Keratinocyte (primary cell): ENCODE data around the gene R3HDM2. TPM values are rescaled to one million over a fixed set of nuclear protein-coding genes. Genes with fewer than 3 reads are reported as not detected.
A peak's percentile ranks its signal among the peaks of the same experiment; 100 is the strongest.
"Not testable (repeated sequence)": the region's sequence is repeated elsewhere in the genome, so short reads cannot be mapped to it uniquely, and the experiment has no call there.

Source experiments
- DNase-seq: peaks from one replicate; pipeline ENCODE4 v3.0.0-alpha.2; 2011; ENCODE audit warnings: low read depth, missing footprints, low spot score
- FAIRE-seq: peaks from 2 replicates; lab custom pipeline; 2011; peaks lifted over from hg19 to GRCh38; lab: Jason Lieb, UNC
- H2AFZ ChIP-seq: 2 replicates; pipeline ENCODE4 v1.6.0; 2012; ENCODE audit warnings: low read length, control low read depth, inconsistent platforms; ENCODE audit not compliant: control insufficient read depth
- H3K27ac ChIP-seq: 2 replicates; pipeline ENCODE4 v1.5.1; 2011; ENCODE audit warnings: low read length; ENCODE audit not compliant: control insufficient read depth, insufficient read depth
- H3K27me3 ChIP-seq: 3 replicates; pipeline ENCODE4 v1.6.0; 2011; ENCODE audit warnings: low read length; ENCODE audit not compliant: control insufficient read depth, insufficient read depth; ENCODE audit errors: extremely low read depth
- H3K36me3 ChIP-seq, 2 experiments: 2 replicates in 1 of 2; 3 replicates in 1 of 2; pipeline ENCODE4 v1.5.1; 2011; ENCODE audit warnings: low read length in 2 of 2, mild to moderate bottlenecking in 1 of 2; ENCODE audit not compliant: control insufficient read depth in 2 of 2, insufficient read depth in 2 of 2; ENCODE audit errors: extremely low read depth in 1 of 2
- H3K4me1 ChIP-seq: 3 replicates; pipeline ENCODE4 v1.5.1; 2011; ENCODE audit warnings: low read length; ENCODE audit not compliant: control insufficient read depth, insufficient read depth; ENCODE audit errors: extremely low read depth
- H3K4me2 ChIP-seq: 3 replicates; pipeline ENCODE4 v1.6.0; 2011; ENCODE audit warnings: low read depth, low read length; ENCODE audit not compliant: control insufficient read depth, insufficient read depth; ENCODE audit errors: extremely low read depth
- H3K4me3 ChIP-seq, 3 experiments: fragments of 200-600 bp in 1 of 3; sonication (generic) in 1 of 3; 2 replicates in 2 of 3; 3 replicates in 1 of 3; pipeline ENCODE4 v1.5.1; 2011 to 2016; ENCODE audit warnings: low read length in 3 of 3, mild to moderate bottlenecking in 3 of 3, control low read depth in 2 of 3, inconsistent platforms in 1 of 3, low read depth in 1 of 3, mixed read lengths in 1 of 3, mixed run types in 1 of 3, moderate library complexity in 1 of 3; ENCODE audit not compliant: control insufficient read depth in 2 of 3, insufficient read depth in 2 of 3; ENCODE audit errors: extremely low read depth in 1 of 3
- H3K79me2 ChIP-seq: 2 replicates; pipeline ENCODE4 v1.6.0; 2012; ENCODE audit warnings: low read length; ENCODE audit not compliant: control insufficient read depth, insufficient read depth
- H3K9ac ChIP-seq: 3 replicates; pipeline ENCODE4 v1.6.0; 2011; ENCODE audit warnings: low read length; ENCODE audit not compliant: control insufficient read depth, insufficient read depth; ENCODE audit errors: extremely low read depth
- H3K9me1 ChIP-seq: 3 replicates; pipeline ENCODE4 v1.6.0; 2011; ENCODE audit warnings: low read length; ENCODE audit not compliant: control insufficient read depth, insufficient read depth; ENCODE audit errors: extremely low read depth
- H3K9me3 ChIP-seq: 2 replicates; pipeline ENCODE4 v1.5.1; 2012; ENCODE audit warnings: low read depth, low read length; ENCODE audit not compliant: control insufficient read depth
- H4K20me1 ChIP-seq: 3 replicates; pipeline ENCODE4 v1.6.0; 2011; ENCODE audit warnings: low read length; ENCODE audit not compliant: control insufficient read depth, insufficient read depth; ENCODE audit errors: extremely low read depth
- CTCF ChIP-seq, 3 experiments: IDR thresholded peaks in 1 of 3; conservative IDR thresholded peaks in 1 of 3; optimal IDR thresholded peaks in 1 of 3; 2 replicates in 2 of 3; 3 replicates in 1 of 3; pipeline versions ENCODE3 to v1.5.1; 2011; ENCODE audit warnings: low read length in 3 of 3, mild to moderate bottlenecking in 3 of 3, moderate library complexity in 2 of 3, control low read depth in 1 of 3, inconsistent platforms in 1 of 3; ENCODE audit not compliant: insufficient read depth in 2 of 3; ENCODE audit errors: extremely low read depth in 1 of 3
- EZH2 ChIP-seq: IDR thresholded peaks from one replicate; pipeline ENCODE4 v1.6.1; 2012; ENCODE audit warnings: inconsistent platforms, mild to moderate bottlenecking, low read length, moderate library complexity
- dilution Hi-C: fragments of 300-500 bp; cut with MboI; formaldehyde crosslinking; loops from one replicate; pipeline ENCODE4 v1.7.0; 2020; ENCODE audit warnings: low sequenced_read_pairs; ENCODE audit not compliant: extremely low pct_ligation_motif_present
- polyA plus RNA-seq, 5 experiments: library from polyadenylated mRNA; depleted of rRNA in 3 of 5; stranded (reverse) in 3 of 5; stranded (forward) in 1 of 5; unstranded in 1 of 5; fragments of >200 nt; gene quantifications; 1 replicate in 1 of 5; 2 replicates in 3 of 5; 3 replicates in 1 of 5; pipeline versions ENCODE4 v1.2.1 to v1.2.3, GENCODE V29; 2011 to 2012; ENCODE audit warnings: missing spikeins in 2 of 5, low read depth in 1 of 5, low replicate concordance in 1 of 5

R3HDM2 gene
- polyA plus RNA-seq, 1 donor (not counting 4 experiments of a cell fraction or from before 2014, with no cell fraction given): 11.1 TPM

GRCh38 chr12:57276935-57277563 lies 153.8 kb downstream of the R3HDM2 start:
- no peak for FAIRE-seq
- H3K27ac ChIP-seq: no peak overlapping the region
- H3K27me3 ChIP-seq: no peaks in the 10 kb centered on the region
- no peaks in the 10 kb centered on the region for H3K79me2 ChIP-seq
- H2AFZ ChIP-seq: no peak overlapping the region
- no peak overlapping the region for H3K4me3 ChIP-seq
- peaks cover 3% of the 10 kb centered on the region in 2 experiments for H3K36me3 ChIP-seq
- TF ChIP-seq EZH2 (no peak), CTCF (optimal IDR thresholded peaks at IDR 0.05 in 1 of 3, IDR thresholded peaks at IDR 0.05 in 1 of 3, conservative IDR thresholded peaks at IDR 0.05 in 1 of 3; ENCODE audit: extremely low read depth in 1 of 3, insufficient read depth in 2 of 3, low read length in 3 of 3) (peak in 2 of 3 experiments; percentile 34 to 35)
- H3K9me3 ChIP-seq: no peaks in the 10 kb centered on the region
- H3K4me2 ChIP-seq: no peak overlapping the region
- dilution Hi-C loops: no loop called here
- no peaks in the 10 kb centered on the region for H3K9me1 ChIP-seq
- H4K20me1 ChIP-seq: no peaks in the 10 kb centered on the region
- no peak overlapping the region for H3K9ac ChIP-seq
- peaks cover 14% of the 10 kb centered on the region for H3K4me1 ChIP-seq
- DNase-seq: no peak

GRCh38 chr12:57276233-57276632 lies 154.6 kb downstream of the R3HDM2 start:
- DNase-seq, FAIRE-seq, H4K20me1 ChIP-seq, H3K27ac ChIP-seq, H3K4me2 ChIP-seq, H3K27me3 ChIP-seq, H3K9me1 ChIP-seq, H3K36me3 ChIP-seq, dilution Hi-C loops, H3K9ac ChIP-seq, H3K4me3 ChIP-seq, H3K9me3 ChIP-seq, H3K79me2 ChIP-seq, H2AFZ ChIP-seq: not testable (repeated sequence)
- peaks cover 14% of the 10 kb centered on the region for H3K4me1 ChIP-seq

GRCh38 chr12:57273516-57273915 lies 157.3 kb downstream of the R3HDM2 start:
- no peaks in the 10 kb centered on the region for H3K4me1 ChIP-seq
- no peaks in the 10 kb centered on the region for H3K79me2 ChIP-seq
- no peak overlapping the region for H3K9ac ChIP-seq
- no peak overlapping the region for H3K4me3 ChIP-seq
- peaks cover 12 to 15% of the 10 kb centered on the region in 2 experiments for H3K36me3 ChIP-seq
- dilution Hi-C loops: no loop called here
- H3K9me1 ChIP-seq: no peaks in the 10 kb centered on the region
- no peaks in the 10 kb centered on the region for H4K20me1 ChIP-seq
- H3K27ac ChIP-seq: no peak overlapping the region
- H3K9me3 ChIP-seq: no peaks in the 10 kb centered on the region
- no peak overlapping the region for H3K4me2 ChIP-seq
- DNase-seq (no peak), FAIRE-seq (no peak)
- TF ChIP-seq EZH2 (no peak), CTCF (optimal IDR thresholded peaks at IDR 0.05 in 1 of 3, IDR thresholded peaks at IDR 0.05 in 1 of 3, conservative IDR thresholded peaks at IDR 0.05 in 1 of 3; ENCODE audit: extremely low read depth in 1 of 3, insufficient read depth in 2 of 3, low read length in 3 of 3) (no peak)
- H2AFZ ChIP-seq: no peak overlapping the region
- H3K27me3 ChIP-seq: no peaks in the 10 kb centered on the region
